Ovary (tissue), 3 donors: ENCODE results near the gene SLC35D2.

Source experiments
- CTCF ChIP-seq, 3 donors: fragments of 450-650 bp in 2 of 3; fragments of 200-600 bp in 1 of 3; IDR thresholded peaks; one replicate each; pipeline versions ENCODE4 v1.5.1 to v1.8.0; 2016 to 2022; ENCODE audit warnings: antibody characterized with exemption in 3 of 3, mild to moderate bottlenecking in 1 of 3
- EP300 ChIP-seq: sonication (generic); formaldehyde crosslinking; IDR thresholded peaks from one replicate; pipeline ENCODE4 v1.6.1; 2017; ENCODE audit warnings: antibody characterized with exemption
- donor health status: DM: no; HTN: no; CAD: no.

DNA sequence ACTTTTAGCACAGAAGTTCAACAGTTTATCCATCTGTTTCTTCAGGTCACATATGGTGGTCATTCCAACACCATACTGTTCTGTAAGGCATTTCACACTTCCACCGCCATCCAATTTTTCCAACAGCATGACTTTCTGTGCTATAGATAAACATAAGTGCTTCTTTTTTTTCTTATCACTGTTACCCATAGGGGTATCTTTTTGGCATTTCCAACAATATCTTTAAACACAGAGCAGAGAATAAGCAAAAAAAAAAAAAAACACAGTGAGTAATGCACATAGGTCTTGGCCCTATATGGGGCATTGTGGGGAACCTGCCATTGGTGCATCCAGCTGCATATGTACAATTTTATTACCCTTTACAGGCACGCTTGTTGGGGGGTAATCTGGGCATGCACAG lies 46.9 kb upstream of the SLC35D2 start:
- no peak for TF ChIP-seq CTCF (IDR thresholded peaks at IDR 0.05)
- TF ChIP-seq EP300, result no peak
